PC-3 (cell line): ENCODE measurements around the gene TMEM40.

Experiments
- CTCF ChIP-seq: fragments of 300-600 bp; sonication (generic); conservative IDR thresholded peaks from 2 replicates; pipeline ENCODE4 v1.5.1; 2017; ENCODE audit warnings: antibody characterized with exemption, low read depth, mild to moderate bottlenecking, low read length
- EZH2 ChIP-seq: fragments of 300-600 bp; sonication (generic); IDR thresholded peaks from one replicate; pipeline ENCODE4 v1.6.1; 2017; ENCODE audit warnings: antibody characterized with exemption, mild to moderate bottlenecking, low read length; ENCODE audit not compliant: unreplicated experiment

GRCh38 chr3:12687948-12688347 is 71.1 kb downstream of the TMEM40 start:
- TF ChIP-seq CTCF (no peak), EZH2 (no peak)
